K562 (cell line): ENCODE results near the gene CFAP206. TPM values are rescaled to one million over a fixed set of nuclear protein-coding genes. Genes with fewer than 3 reads are reported as not detected.

ENCODE experiments used
- CC2D1A ChIP-seq: fragments of 450-650 bp; IDR thresholded peaks from 2 replicates; pipeline ENCODE4 v1.6.1; 2017; ENCODE audit warnings: mild to moderate bottlenecking
- DMBX1 ChIP-seq: fragments of 250-450 bp; sonication (Bioruptor Pico); IDR thresholded peaks from 2 replicates; pipeline ENCODE4 v1.8.0; 2022; ENCODE audit warnings: inconsistent platforms, mild to moderate bottlenecking, moderate library complexity, borderline replicate concordance
- HCFC1 ChIP-seq: IDR thresholded peaks from 2 replicates; pipeline ENCODE4 v1.6.1; 2012; ENCODE audit warnings: low read depth, low read length, improper control_type of control experiment
- MEF2A ChIP-seq: IDR thresholded peaks from 2 replicates; pipeline ENCODE4 v1.6.1; 2011; ENCODE audit warnings: low read depth, mild to moderate bottlenecking, low read length, moderate library complexity; ENCODE audit not compliant: control insufficient read depth
- RBM22 ChIP-seq: fragments of 200-400 bp; formaldehyde crosslinking; IDR thresholded peaks from 2 replicates; pipeline ENCODE4 v1.6.1; 2018; ENCODE audit warnings: low read length, low read depth; ENCODE audit not compliant: poor library complexity, severe bottlenecking
- SMAD4 ChIP-seq: fragments of 250-450 bp; sonication (Bioruptor Pico); conservative IDR thresholded peaks from 2 replicates; pipeline ENCODE4 v1.8.0; 2021; ENCODE audit warnings: inconsistent platforms, mild to moderate bottlenecking, moderate library complexity
- SP2 ChIP-seq: IDR thresholded peaks from 2 replicates; pipeline ENCODE4 v1.6.1; 2011; ENCODE audit warnings: mild to moderate bottlenecking, low read depth, low read length, moderate library complexity; ENCODE audit not compliant: poor library complexity, severe bottlenecking; ENCODE audit errors: extremely low read depth
- ZFP36 ChIP-seq: fragments of 150-350 bp; IDR thresholded peaks from 2 replicates; pipeline ENCODE4 v1.6.1; 2018; ENCODE audit warnings: low read length, low read depth; ENCODE audit not compliant: partially characterized antibody
- ZHX1 ChIP-seq: fragments of 150-350 bp; conservative IDR thresholded peaks from 2 replicates; pipeline ENCODE4 v1.6.1; 2014; ENCODE audit warnings: low read length
- ZNF512 ChIP-seq: IDR thresholded peaks from 2 replicates; pipeline ENCODE4 v1.6.1; 2016; ENCODE audit warnings: missing genetic modification characterization, missing compliant biosample characterization
- ZZZ3 ChIP-seq: fragments of 450-650 bp; IDR thresholded peaks from 2 replicates; pipeline ENCODE4 v1.6.1; 2016; ENCODE audit warnings: antibody characterized with exemption, mild to moderate bottlenecking, moderate library complexity
- polyA plus RNA-seq, 8 experiments: library from polyadenylated mRNA; depleted of rRNA in 4 of 8; stranded (reverse) in 5 of 8; unstranded in 3 of 8; fragments of >200 nt; fragmentation: Nextera tagmentation in 2 of 8; fragmentation: Illumina TruSeq in 1 of 8; extraction: Ambion mirVana in 2 of 8; extraction: Trizol in 1 of 8; gene quantifications; 2 replicates each; pipeline versions ENCODE4 v1.2.1 to v1.2.3, GENCODE V29; 2011 to 2014; ENCODE audit warnings: inconsistent platforms in 1 of 8, missing spikeins in 1 of 8
- total RNA-seq, 7 experiments: library from RNA; depleted of rRNA in 6 of 7; stranded (reverse); fragments of >200 nt in 6 of 7; fragmentation: Illumina TruSeq in 2 of 7; extraction: Trizol in 2 of 7; gene quantifications; 2 replicates each; pipeline versions ENCODE4 v1.2.1 to v1.2.3, GENCODE V29; 2011 to 2021; ENCODE audit warnings: low replicate concordance in 1 of 7
- TF ChIP-seq, protein P1 (sequence below): fragments of 250-450 bp; sonication (Bioruptor Pico); IDR thresholded peaks from 2 replicates; pipeline ENCODE4 v1.4.0; 2020; ENCODE audit warnings: mild to moderate bottlenecking, moderate library complexity, borderline replicate concordance
- TF ChIP-seq, protein P2 (sequence below): fragments of 250-450 bp; sonication (Bioruptor Pico); IDR thresholded peaks from 2 replicates; pipeline ENCODE4 v1.8.0; 2021; ENCODE audit warnings: moderate library complexity, mild to moderate bottlenecking, inconsistent platforms
- TF ChIP-seq, protein P3 (sequence below): sonication (generic); formaldehyde crosslinking; IDR thresholded peaks from 2 replicates; pipeline ENCODE4 v1.8.1; 2023; ENCODE audit warnings: mild to moderate bottlenecking, missing genetic modification reagents, moderate library complexity

CFAP206 gene
- total and polyA plus RNA-seq, 9 of the 15 experiments (the other 6 are each of a cell fraction or from before 2014, with no cell fraction given) = 0.06 to 0.33 (median 0.18) TPM; not detected in 2

- TF ChIP-seq MEF2A = no peak
- peak; percentile 87 for TF ChIP-seq HCFC1
- TF ChIP-seq, protein P1, sequence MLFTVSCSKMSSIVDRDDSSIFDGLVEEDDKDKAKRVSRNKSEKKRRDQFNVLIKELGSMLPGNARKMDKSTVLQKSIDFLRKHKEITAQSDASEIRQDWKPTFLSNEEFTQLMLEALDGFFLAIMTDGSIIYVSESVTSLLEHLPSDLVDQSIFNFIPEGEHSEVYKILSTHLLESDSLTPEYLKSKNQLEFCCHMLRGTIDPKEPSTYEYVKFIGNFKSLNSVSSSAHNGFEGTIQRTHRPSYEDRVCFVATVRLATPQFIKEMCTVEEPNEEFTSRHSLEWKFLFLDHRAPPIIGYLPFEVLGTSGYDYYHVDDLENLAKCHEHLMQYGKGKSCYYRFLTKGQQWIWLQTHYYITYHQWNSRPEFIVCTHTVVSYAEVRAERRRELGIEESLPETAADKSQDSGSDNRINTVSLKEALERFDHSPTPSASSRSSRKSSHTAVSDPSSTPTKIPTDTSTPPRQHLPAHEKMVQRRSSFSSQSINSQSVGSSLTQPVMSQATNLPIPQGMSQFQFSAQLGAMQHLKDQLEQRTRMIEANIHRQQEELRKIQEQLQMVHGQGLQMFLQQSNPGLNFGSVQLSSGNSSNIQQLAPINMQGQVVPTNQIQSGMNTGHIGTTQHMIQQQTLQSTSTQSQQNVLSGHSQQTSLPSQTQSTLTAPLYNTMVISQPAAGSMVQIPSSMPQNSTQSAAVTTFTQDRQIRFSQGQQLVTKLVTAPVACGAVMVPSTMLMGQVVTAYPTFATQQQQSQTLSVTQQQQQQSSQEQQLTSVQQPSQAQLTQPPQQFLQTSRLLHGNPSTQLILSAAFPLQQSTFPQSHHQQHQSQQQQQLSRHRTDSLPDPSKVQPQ (CRISPR knock-in tag) = no peak
- TF ChIP-seq ZFP36 = no peak
- no peak; the same call in 1 of the 2 replicates for TF ChIP-seq DMBX1
- TF ChIP-seq ZHX1 = no peak
- TF ChIP-seq RBM22 = no peak
- TF ChIP-seq, protein P2, sequence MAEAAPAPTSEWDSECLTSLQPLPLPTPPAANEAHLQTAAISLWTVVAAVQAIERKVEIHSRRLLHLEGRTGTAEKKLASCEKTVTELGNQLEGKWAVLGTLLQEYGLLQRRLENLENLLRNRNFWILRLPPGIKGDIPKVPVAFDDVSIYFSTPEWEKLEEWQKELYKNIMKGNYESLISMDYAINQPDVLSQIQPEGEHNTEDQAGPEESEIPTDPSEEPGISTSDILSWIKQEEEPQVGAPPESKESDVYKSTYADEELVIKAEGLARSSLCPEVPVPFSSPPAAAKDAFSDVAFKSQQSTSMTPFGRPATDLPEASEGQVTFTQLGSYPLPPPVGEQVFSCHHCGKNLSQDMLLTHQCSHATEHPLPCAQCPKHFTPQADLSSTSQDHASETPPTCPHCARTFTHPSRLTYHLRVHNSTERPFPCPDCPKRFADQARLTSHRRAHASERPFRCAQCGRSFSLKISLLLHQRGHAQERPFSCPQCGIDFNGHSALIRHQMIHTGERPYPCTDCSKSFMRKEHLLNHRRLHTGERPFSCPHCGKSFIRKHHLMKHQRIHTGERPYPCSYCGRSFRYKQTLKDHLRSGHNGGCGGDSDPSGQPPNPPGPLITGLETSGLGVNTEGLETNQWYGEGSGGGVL (CRISPR knock-in tag) = no peak
- peak; percentile 91 for TF ChIP-seq SP2
- TF ChIP-seq CC2D1A = no peak
- TF ChIP-seq, protein P3, sequence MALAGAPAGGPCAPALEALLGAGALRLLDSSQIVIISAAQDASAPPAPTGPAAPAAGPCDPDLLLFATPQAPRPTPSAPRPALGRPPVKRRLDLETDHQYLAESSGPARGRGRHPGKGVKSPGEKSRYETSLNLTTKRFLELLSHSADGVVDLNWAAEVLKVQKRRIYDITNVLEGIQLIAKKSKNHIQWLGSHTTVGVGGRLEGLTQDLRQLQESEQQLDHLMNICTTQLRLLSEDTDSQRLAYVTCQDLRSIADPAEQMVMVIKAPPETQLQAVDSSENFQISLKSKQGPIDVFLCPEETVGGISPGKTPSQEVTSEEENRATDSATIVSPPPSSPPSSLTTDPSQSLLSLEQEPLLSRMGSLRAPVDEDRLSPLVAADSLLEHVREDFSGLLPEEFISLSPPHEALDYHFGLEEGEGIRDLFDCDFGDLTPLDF (CRISPR knock-in tag) = no peak
- no peak for TF ChIP-seq SMAD4
- no peak for TF ChIP-seq ZNF512 (tag)
- TF ChIP-seq ZZZ3 = 0 out of 2 replicates have a peak, but pooled peaks have one; percentile 68
These were observed 65.0 kb downstream of the CFAP206 start, which contains the start of gene SLC35A1 (continued) for GRCh38 chr6:87472525-87473418.
